Upper lobe of left lung (tissue), 6 donors: ENCODE results near the gene ZNF630. TPM values are rescaled to one million over a fixed set of nuclear protein-coding genes. Genes with fewer than 3 reads are reported as not detected.
"Not testable (repeated sequence)": the region's sequence is repeated elsewhere in the genome, so short reads cannot be mapped to it uniquely, and the experiment has no call there.

Experiments used
- ATAC-seq, 2 donors: fragments of 200-7000 bp; cut with Tn5 transposase; one replicate each; pipeline ENCODE4 v1.9.1; 2022; ENCODE audit warnings: mild to moderate bottlenecking in 2 of 2, moderate library complexity in 2 of 2; ENCODE audit not compliant: low FRiP score in 2 of 2
- DNase-seq, 2 donors: peaks; one replicate each; pipeline ENCODE4 v3.0.0-alpha.2; 2019 to 2020
- H3K27ac ChIP-seq, 4 donors: fragments of 200-600 bp; sonication (generic); one replicate each; pipeline ENCODE4 v1.5.1; 2016 to 2019
- H3K27me3 ChIP-seq, 4 donors: fragments of 200-600 bp; sonication (generic); one replicate each; pipeline ENCODE4 v1.5.1; 2017 to 2019
- H3K36me3 ChIP-seq, 4 donors: fragments of 200-600 bp; sonication (generic); one replicate each; pipeline ENCODE4 v1.5.1; 2016 to 2019
- H3K4me1 ChIP-seq, 4 donors: fragments of 200-600 bp; sonication (generic); one replicate each; pipeline ENCODE4 v1.5.1; 2018 to 2019
- H3K4me3 ChIP-seq, 4 donors: fragments of 200-600 bp; sonication (generic); one replicate each; pipeline ENCODE4 v1.5.1; 2017 to 2019; ENCODE audit warnings: mild to moderate bottlenecking in 2 of 4, moderate library complexity in 1 of 4
- H3K9me3 ChIP-seq, 4 donors: fragments of 200-600 bp; sonication (generic); one replicate each; pipeline ENCODE4 v1.5.1; 2018 to 2019
- CTCF ChIP-seq, 6 experiments: fragments of 450-650 bp in 4 of 6; fragments of 200-600 bp in 2 of 6; sonication (generic) in 2 of 6; IDR thresholded peaks; one replicate each; pipeline ENCODE4 v1.5.1; 2016 to 2019; ENCODE audit warnings: antibody characterized with exemption in 6 of 6
- EP300 ChIP-seq, 4 donors: sonication (generic); formaldehyde crosslinking; IDR thresholded peaks; one replicate each; pipeline ENCODE4 v1.5.1; 2017; ENCODE audit warnings: antibody characterized with exemption in 4 of 4, control low read depth in 2 of 4
- POLR2A ChIP-seq, 4 donors: fragments of 450-650 bp; IDR thresholded peaks; one replicate each; pipeline ENCODE4 v1.5.1; 2016 to 2017; ENCODE audit warnings: antibody characterized with exemption in 4 of 4, mild to moderate bottlenecking in 2 of 4
- POLR2AphosphoS5 ChIP-seq, 2 donors: sonication (generic); formaldehyde crosslinking; IDR thresholded peaks; one replicate each; pipeline ENCODE4 v1.5.1; 2017; ENCODE audit warnings: antibody characterized with exemption in 2 of 2
- WGBS, 2 donors: methylation state at CpG; one replicate each; pipeline ENCODE4 v1.1.5; 2017 to 2018; 5-methylcytosine and 5-hydroxymethylcytosine counted together
- total RNA-seq, 6 donors: library from RNA; depleted of rRNA in 4 of 6; stranded (reverse); fragments of >200 nt in 4 of 6; gene quantifications; one replicate each; pipeline versions ENCODE4 v1.1.0 to v1.2.1, GENCODE V29; 2016 to 2021
- donor health status: DM: no; HTN: no; CAD: no; lungs with moderate emphysema.
- donor health status: DM: no; HTN: yes; CAD: no; lungs with severe emphysema.

ZNF630 gene
- total RNA-seq, result 10 to 100 TPM in 1 of 6 donors, 1 to 10 TPM in 5; 1.1 to 25.1 (median 3.7) TPM

- H3K36me3 ChIP-seq, result no peaks in the 10 kb centered on the region
- ATAC-seq (peak; percentile 90 to 94), DNase-seq (peak; percentile 68 to 87)
- WGBS, 2 donors, result 3 to 32% methylated on average over 9 to 45 of the region's 48 CpGs
- H3K4me1 ChIP-seq, result peaks cover 0 to 5% (median 0%) of the 10 kb centered on the region in 4 donors
- H3K27ac ChIP-seq, result peak within 1 kb of the TSS; percentile 70 to 90 (median 83)
- H3K27me3 ChIP-seq, result no peaks in the 10 kb centered on the region
- no peaks in the 10 kb centered on the region for H3K9me3 ChIP-seq
- TF ChIP-seq POLR2A (IDR thresholded peaks at IDR 0.05), result peak in 2 of 4 donors; percentile 34 to 65
- no peak for TF ChIP-seq EP300 (IDR thresholded peaks at IDR 0.05)
- TF ChIP-seq POLR2AphosphoS5 (IDR thresholded peaks at IDR 0.05), result peak in 1 of 2 donors; percentile 17
- peak within 1 kb of the TSS; percentile 4 to 79 (median 60) for H3K4me3 ChIP-seq
Measured at GRCh38 chrX:48071064-48071985, at the start of gene ZNF630. Gene ZNF630 (minus strand): TSS chrX:48071640. CDS start chrX:48066886, 4,754 bp downstream.

GRCh38 chrX:48107717-48108116 is 36.3 kb upstream of the ZNF630 start:
- H3K4me3 ChIP-seq, result no peak overlapping the region
- no peak for ATAC-seq
- 66 to 85% methylated on average over 4 to 6 of the region's 6 CpGs for WGBS, 2 donors

GRCh38 chrX:48102874-48103374 is 31.5 kb upstream of the ZNF630 start:
- TF ChIP-seq POLR2A (IDR thresholded peaks at IDR 0.05) (no peak), POLR2AphosphoS5 (IDR thresholded peaks at IDR 0.05) (no peak), EP300 (IDR thresholded peaks at IDR 0.05) (no peak), CTCF (IDR thresholded peaks at IDR 0.05) (no peak)
- no peaks in the 10 kb centered on the region for H3K4me1 ChIP-seq
- no peaks in the 10 kb centered on the region for H3K36me3 ChIP-seq
- no peak for ATAC-seq
- peaks cover 0 to 10% (median 0%) of the 10 kb centered on the region in 4 donors for H3K9me3 ChIP-seq
- H3K4me3 ChIP-seq, result no peak overlapping the region
- H3K27me3 ChIP-seq, result no peaks in the 10 kb centered on the region
- H3K27ac ChIP-seq, result no peak overlapping the region
- no peak for DNase-seq
- WGBS, 2 donors, result 82 to 86% methylated on average over 6 of the region's 6 CpGs

More at GRCh38 chrX:48107717-48108116, 36.3 kb upstream of the ZNF630 start:
- DNase-seq, result no peak
- TF ChIP-seq POLR2AphosphoS5 (IDR thresholded peaks at IDR 0.05) (no peak), CTCF (IDR thresholded peaks at IDR 0.05) (no peak), EP300 (IDR thresholded peaks at IDR 0.05) (no peak), POLR2A (IDR thresholded peaks at IDR 0.05) (no peak)
- no peak overlapping the region for H3K27ac ChIP-seq
- H3K4me1 ChIP-seq, result no peaks in the 10 kb centered on the region
- no peaks in the 10 kb centered on the region for H3K36me3 ChIP-seq
- H3K9me3 ChIP-seq, result peaks cover 0 to 4% (median 0%) of the 10 kb centered on the region in 4 donors
- H3K27me3 ChIP-seq, result no peaks in the 10 kb centered on the region

- no peaks in the 10 kb centered on the region for H3K36me3 ChIP-seq
- DNase-seq (no peak), ATAC-seq (no peak)
- no peak overlapping the region for H3K4me3 ChIP-seq
- H3K4me1 ChIP-seq, result no peaks in the 10 kb centered on the region
- TF ChIP-seq POLR2A (IDR thresholded peaks at IDR 0.05) (no peak), POLR2AphosphoS5 (IDR thresholded peaks at IDR 0.05) (no peak), CTCF (IDR thresholded peaks at IDR 0.05) (no peak), EP300 (IDR thresholded peaks at IDR 0.05) (no peak)
- H3K27ac ChIP-seq, result no peak overlapping the region
- no peaks in the 10 kb centered on the region for H3K27me3 ChIP-seq
- H3K9me3 ChIP-seq, result peaks cover 0 to 7% (median 0%) of the 10 kb centered on the region in 4 donors
- WGBS, 2 donors, result 83 to 85% methylated on average over 3 of the region's 3 CpGs
Measured at GRCh38 chrX:48101443-48101842, 30.0 kb upstream of the ZNF630 start.

- H3K27ac ChIP-seq, H3K9me3 ChIP-seq, H3K36me3 ChIP-seq, H3K27me3 ChIP-seq, H3K4me3 ChIP-seq, H3K4me1 ChIP-seq, ATAC-seq, DNase-seq: not testable (repeated sequence)
- 45 to 80% methylated on average over 1 to 3 of the region's 3 CpGs for WGBS, 2 donors
Measured at GRCh38 chrX:48092558-48092957, 21.1 kb upstream of the ZNF630 start.
